C4-2B (cell line): Measurements from ENCODE around the gene UPP1.

ENCODE experiments used
- H3K27ac ChIP-seq: fragments of 450-650 bp; 2 replicates; pipeline ENCODE4 v1.5.1; 2017
- CTCF ChIP-seq: fragments of 450-650 bp; conservative IDR thresholded peaks from 2 replicates; pipeline ENCODE4 v1.5.1; 2017; ENCODE audit warnings: mild to moderate bottlenecking
- ZFX ChIP-seq: fragments of 450-650 bp; IDR thresholded peaks from 2 replicates; pipeline ENCODE4 v1.6.1; 2017

The UPP1 gene

DNA sequence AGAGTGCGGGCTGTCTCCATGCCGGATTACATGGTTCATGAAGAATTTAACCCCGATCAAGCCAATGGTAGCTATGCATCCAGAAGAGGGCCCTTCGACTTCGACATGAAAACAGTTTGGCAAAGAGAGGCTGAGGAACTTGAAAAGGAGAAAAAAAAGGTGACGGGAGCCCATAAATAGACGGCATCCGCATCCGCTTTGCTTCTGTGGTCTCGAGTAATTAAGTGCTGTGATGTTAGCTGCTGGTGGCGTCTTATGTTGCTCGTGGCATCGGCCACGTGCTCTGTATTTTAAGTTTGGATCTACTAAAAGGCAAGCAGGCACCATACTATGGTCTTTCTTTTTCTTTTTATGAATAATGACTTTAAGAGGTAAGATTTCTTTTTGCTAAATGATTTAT, 42.6 kb upstream of the UPP1 start:
- no peak for TF ChIP-seq CTCF
- TF ChIP-seq ZFX, result no peak
- H3K27ac ChIP-seq, result no peak overlapping the region

DNA sequence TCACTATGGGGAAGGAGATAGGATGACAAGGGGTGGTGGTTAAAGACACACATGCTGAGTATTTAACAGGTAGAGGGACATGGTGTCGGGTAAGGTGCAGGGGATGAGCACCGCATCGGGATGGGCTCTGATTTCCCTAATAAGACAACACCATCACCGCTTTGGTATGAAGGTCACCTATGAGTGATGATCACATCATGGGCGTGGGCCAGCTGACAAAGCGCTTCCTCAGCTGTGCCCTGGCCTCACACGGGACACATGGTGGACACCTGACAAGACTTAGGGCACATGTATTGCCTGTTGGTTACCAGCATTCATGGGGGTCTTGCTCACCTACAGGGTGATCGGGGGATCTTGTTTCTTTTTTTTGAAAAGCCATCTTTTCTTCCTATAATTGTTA, 41.0 kb upstream of the UPP1 start:
- H3K27ac ChIP-seq, result no peak overlapping the region
- no peak for TF ChIP-seq ZFX
- no peak for TF ChIP-seq CTCF

DNA sequence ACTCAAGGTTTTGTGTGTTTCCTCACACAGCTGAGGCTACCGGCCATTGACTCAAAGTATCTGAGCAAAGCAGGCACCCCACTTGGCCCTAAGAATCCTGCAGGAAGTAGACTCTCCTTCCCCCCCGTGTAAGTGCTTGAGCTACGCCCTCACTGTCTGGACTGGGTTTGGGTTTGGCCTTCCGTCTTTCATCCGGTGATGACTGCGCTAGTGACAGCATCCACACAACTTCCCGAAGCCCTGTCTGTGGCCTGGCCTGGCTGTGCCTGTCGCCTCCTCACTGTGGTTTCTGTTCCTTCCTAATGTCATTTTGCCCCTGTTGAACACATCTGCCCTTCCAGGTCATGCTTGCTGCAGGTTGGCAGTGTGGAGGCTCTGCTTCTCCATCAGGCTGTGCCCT, 39.2 kb upstream of the UPP1 start:
- H3K27ac ChIP-seq, result no peak overlapping the region
- TF ChIP-seq ZFX (no peak), CTCF (no peak)

GRCh38 chr7:48052748-48053147, 36.3 kb upstream of the UPP1 start:
- TF ChIP-seq CTCF (no peak), ZFX (no peak)
- H3K27ac ChIP-seq, result no peak overlapping the region

DNA sequence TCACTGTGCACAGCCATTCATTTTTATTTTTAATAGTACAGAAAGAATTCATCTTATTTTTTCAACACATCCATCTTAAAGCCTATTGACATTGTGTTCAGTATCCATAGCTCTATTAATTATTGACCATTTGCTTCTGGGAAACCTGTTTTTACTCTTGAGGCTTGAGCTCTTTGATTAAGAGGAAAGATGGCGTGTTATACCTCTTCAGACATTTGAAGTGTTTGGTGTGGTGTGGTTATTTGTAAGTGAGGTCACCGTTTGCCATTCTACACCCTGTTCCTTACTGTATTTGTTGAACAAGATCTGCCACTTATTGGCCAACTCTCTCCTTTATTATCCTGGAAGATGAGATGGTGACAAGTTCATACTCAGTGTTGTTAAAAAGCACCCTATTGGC, 35.3 kb upstream of the UPP1 start:
- H3K27ac ChIP-seq, result no peak overlapping the region
- no peak for TF ChIP-seq ZFX
- no peak for TF ChIP-seq CTCF

DNA sequence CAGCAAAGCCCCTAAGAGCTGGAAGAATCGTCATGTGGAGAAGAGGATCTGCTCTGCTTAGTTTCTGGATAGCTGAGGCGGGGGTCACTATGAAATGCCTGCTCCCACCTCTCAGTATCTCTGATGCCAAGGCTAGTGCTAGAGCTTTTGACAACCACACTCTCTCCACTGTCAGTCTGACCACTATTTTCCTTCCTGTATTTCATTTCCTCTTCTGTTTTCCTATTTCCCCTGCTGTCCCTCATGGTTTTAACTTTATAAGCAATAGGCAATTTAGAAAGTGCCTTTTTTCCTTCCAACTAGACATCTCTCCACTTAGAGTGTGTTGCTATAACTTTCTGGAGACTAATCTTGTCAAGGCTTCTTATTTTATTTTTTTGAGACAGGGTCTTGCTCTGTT, 30.1 kb upstream of the UPP1 start:
- H3K27ac ChIP-seq, result no peak overlapping the region
- TF ChIP-seq CTCF (no peak), ZFX (no peak)

DNA sequence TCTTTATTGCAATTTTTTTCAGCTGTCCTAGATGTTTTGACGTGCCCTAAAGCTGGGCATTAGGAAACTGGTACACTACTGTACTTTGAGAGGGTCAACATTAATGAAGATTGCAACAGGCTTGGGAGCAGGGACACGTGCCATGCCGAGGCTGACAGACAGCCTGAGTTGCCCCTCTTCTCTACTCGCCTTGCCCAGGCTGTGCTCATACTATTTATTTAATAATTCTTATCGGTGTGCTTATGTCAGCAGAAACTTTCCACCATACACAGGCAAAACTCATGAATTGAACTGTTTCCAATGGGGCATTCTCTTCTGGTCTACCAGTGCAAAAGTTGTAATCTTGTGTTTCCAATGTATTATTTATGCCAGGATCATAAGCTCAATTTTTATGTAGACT, 29.4 kb upstream of the UPP1 start:
- TF ChIP-seq ZFX, result no peak
- TF ChIP-seq CTCF, result no peak
- no peak overlapping the region for H3K27ac ChIP-seq
